Spleen (tissue), 11 donors: ENCODE results near the gene PRPF31. TPM values are rescaled to one million over a fixed set of nuclear protein-coding genes. Genes with fewer than 3 reads are reported as not detected.
"Not testable (repeated sequence)": the region's sequence is repeated elsewhere in the genome, so short reads cannot be mapped to it uniquely, and the experiment has no call there.

ENCODE experiments used
- DNase-seq: peaks from one replicate; pipeline ENCODE4 v3.0.0-alpha.2; 2020
- H3K27ac ChIP-seq, 8 donors: fragments of 200-600 bp; sonication (generic) in 7 of 8; 1 replicate in 4 of 8; 2 replicates in 4 of 8; pipeline versions ENCODE4 v1.5.0 to v1.8.0; 2016 to 2021; ENCODE audit warnings: inconsistent platforms in 4 of 8, mild to moderate bottlenecking in 4 of 8, moderate library complexity in 1 of 8
- H3K27me3 ChIP-seq, 7 donors: fragments of 200-600 bp; sonication (generic) in 6 of 7; replicated peaks in 1 of 7; 1 replicate in 4 of 7; 2 replicates in 3 of 7; pipeline versions ENCODE4 v1.5.0 to v1.8.0; 2016 to 2021; ENCODE audit warnings: inconsistent platforms in 3 of 7, mild to moderate bottlenecking in 1 of 7
- H3K36me3 ChIP-seq, 6 donors: fragments of 200-600 bp; sonication (generic) in 5 of 6; 1 replicate in 4 of 6; 2 replicates in 2 of 6; pipeline versions ENCODE4 v1.5.0 to v1.8.0; 2016 to 2021; ENCODE audit warnings: inconsistent platforms in 2 of 6
- H3K4me1 ChIP-seq, 6 donors: fragments of 200-600 bp; sonication (generic) in 5 of 6; 1 replicate in 3 of 6; 2 replicates in 3 of 6; pipeline versions ENCODE4 v1.5.0 to v1.8.0; 2016 to 2021; ENCODE audit warnings: inconsistent platforms in 3 of 6
- H3K4me3 ChIP-seq, 8 donors: fragments of 200-600 bp; sonication (generic) in 7 of 8; 1 replicate in 4 of 8; 2 replicates in 4 of 8; pipeline versions ENCODE4 v1.5.0 to v1.8.0; 2016 to 2021; ENCODE audit warnings: inconsistent platforms in 4 of 8, mild to moderate bottlenecking in 4 of 8, moderate library complexity in 2 of 8
- H3K9me3 ChIP-seq, 8 donors: fragments of 200-600 bp; sonication (generic) in 7 of 8; 1 replicate in 4 of 8; 2 replicates in 4 of 8; pipeline versions ENCODE4 v1.5.0 to v1.8.0; 2016 to 2021; ENCODE audit warnings: inconsistent platforms in 4 of 8
- CTCF ChIP-seq, 11 experiments: fragments of 200-600 bp in 7 of 11; fragments of 450-650 bp in 4 of 11; sonication (generic) in 4 of 11; IDR thresholded peaks in 8 of 11; conservative IDR thresholded peaks in 3 of 11; 1 replicate in 7 of 11; 2 replicates in 4 of 11; pipeline versions ENCODE4 v1.4.0 to v1.8.0; 2016 to 2021; ENCODE audit warnings: antibody characterized with exemption in 11 of 11, inconsistent platforms in 4 of 11, mild to moderate bottlenecking in 1 of 11
- POLR2A ChIP-seq, 3 donors: fragments of 450-650 bp; IDR thresholded peaks; one replicate each; pipeline ENCODE4 v1.5.1; 2017; ENCODE audit warnings: antibody characterized with exemption in 3 of 3, mild to moderate bottlenecking in 1 of 3
- POLR2AphosphoS5 ChIP-seq, 3 donors: sonication (generic); formaldehyde crosslinking; IDR thresholded peaks; one replicate each; pipeline ENCODE4 v1.5.1; 2017; ENCODE audit warnings: antibody characterized with exemption in 3 of 3
- WGBS, 5 donors: extraction: QIAGEN DNeasy Blood & Tissue Kit in 3 of 5; methylation state at CpG; one replicate each; pipeline versions ENCODE4 v1.1.5 to v1.1.7; 2013 to 2018; 5-methylcytosine and 5-hydroxymethylcytosine counted together
- intact Hi-C: fragments of 100-400 bp; cut with DNase I; formaldehyde crosslinking; loops from one replicate; pipeline ENCODE4 v1.15.0; 2023; ENCODE audit warnings: low total_unique reads
- polyA plus RNA-seq, 3 donors: library from polyadenylated mRNA; stranded (reverse); fragments of 200-250 nt; gene quantifications; one replicate each; pipeline ENCODE4 v1.2.1, GENCODE V29; 2013
- total RNA-seq, 7 donors: library from RNA; depleted of rRNA in 3 of 7; stranded (reverse); fragments of >200 nt in 3 of 7; fragmentation: NEBNext Ultra II Directional in 4 of 7; extraction: Animal tissue kit (Norgen Biotek cat#: 25700) in 4 of 7; gene quantifications; one replicate each; pipeline versions ENCODE4 v1.1.0 to v1.2.1, GENCODE V29; 2016 to 2021
- donor health status: healthy with polysubstance abuse.
- donor health status: DM: no; HTN: no; CAD: no; lungs with moderate emphysema.
- donor health status: DM: no; HTN: no; CAD: no.
- donor health status: Bipolar disorder and iron deficiency.
- donor health status: healthy.
- donor health status: DM: no; HTN: no; CAD: no.
- donor health status: DM: yes; HTN: yes; CAD: no.

The PRPF31 gene
- total and polyA plus RNA-seq, 10 donors = 34.7 to 66.2 (median 50.3) TPM

GRCh38 chr19:54094426-54095000, 21.0 kb upstream of the PRPF31 start:
- WGBS, 5 donors = 51 to 70% (median 53%) methylated on average over 17 of the region's 17 CpGs
- Histone ChIP-seq H3K27me3 (peaks cover 0 to 51% (median 17%) of the 10 kb centered on the region in 7 donors), H3K4me3 (no peak overlapping the region), H3K27ac (no peak overlapping the region), H3K4me1 (peaks cover 3 to 46% (median 16%) of the 10 kb centered on the region in 6 donors), H3K9me3 (no peaks in the 10 kb centered on the region), H3K36me3 (peaks cover 0 to 9% (median 0%) of the 10 kb centered on the region in 6 donors)
- intact Hi-C loops = no loop called here
- no peak for DNase-seq
- TF ChIP-seq POLR2AphosphoS5 (IDR thresholded peaks at IDR 0.05) (no peak), CTCF (IDR thresholded peaks at IDR 0.05 in 8 of 11, conservative IDR thresholded peaks at IDR 0.05 in 3 of 11) (no peak), POLR2A (IDR thresholded peaks at IDR 0.05) (no peak)

GRCh38 chr19:54095136-54095858, 20.3 kb upstream of the PRPF31 start:
- no peak for DNase-seq
- peaks cover 3 to 53% (median 16%) of the 10 kb centered on the region in 6 donors for H3K4me1 ChIP-seq
- H3K36me3 ChIP-seq = peaks cover 0 to 9% (median 0%) of the 10 kb centered on the region in 6 donors
- peak overlapping the region in 3 of 8 donors; percentile 79 to 85 (median 83) for H3K27ac ChIP-seq
- peaks cover 0 to 44% (median 14%) of the 10 kb centered on the region in 7 donors for H3K27me3 ChIP-seq
- H3K4me3 ChIP-seq = peak overlapping the region in 6 of 8 donors; percentile 22 to 65 (median 32)
- intact Hi-C loops = no loop called here
- H3K9me3 ChIP-seq = no peaks in the 10 kb centered on the region
- WGBS, 5 donors = 74 to 88% (median 76%) methylated on average over 16 to 22 of the region's 22 CpGs
- TF ChIP-seq CTCF (IDR thresholded peaks at IDR 0.05 in 8 of 11, conservative IDR thresholded peaks at IDR 0.05 in 3 of 11) = no peak
- no peak for TF ChIP-seq POLR2A (IDR thresholded peaks at IDR 0.05)
- no peak for TF ChIP-seq POLR2AphosphoS5 (IDR thresholded peaks at IDR 0.05)

GRCh38 chr19:54095859-54096616, 19.5 kb upstream of the PRPF31 start:
- peak; percentile 92 for DNase-seq
- peak overlapping the region in 4 of 8 donors; percentile 33 to 85 (median 81) for H3K27ac ChIP-seq
- H3K9me3 ChIP-seq, H3K36me3 ChIP-seq, intact Hi-C loops: not testable (repeated sequence)
- TF ChIP-seq CTCF (IDR thresholded peaks at IDR 0.05 in 8 of 11, conservative IDR thresholded peaks at IDR 0.05 in 3 of 11) (peak in 1 of 11 experiments; percentile 34), POLR2AphosphoS5 (IDR thresholded peaks at IDR 0.05) (peak; percentile 5 to 77 (median 18))
- peaks cover 3 to 61% (median 16%) of the 10 kb centered on the region in 6 donors for H3K4me1 ChIP-seq
- H3K27me3 ChIP-seq = peaks cover 0 to 39% (median 14%) of the 10 kb centered on the region in 7 donors
- H3K4me3 ChIP-seq = peak overlapping the region; percentile 4 to 65 (median 28)
- 0 to 3% (median 1%) methylated on average over 23 to 46 of the region's 46 CpGs for WGBS, 5 donors
